IMR-90 (cell line): ENCODE data around the gene AHCYL2. TPM values are rescaled to one million over a fixed set of nuclear protein-coding genes. Genes with fewer than 3 reads are reported as not detected.

Experiments
- ATAC-seq: fragments of 200-7000 bp; cut with Tn5 transposase; 2 replicates; pipeline ENCODE4 v1.9.1; 2020; ENCODE audit warnings: low read depth, mild to moderate bottlenecking, moderate library complexity
- BruUV-seq: library from RNA; stranded (reverse); fragments of 400-500 nt; replicated peaks from 2 replicates; lab custom pipeline; 2021; lab: Mats Ljungman, UMichigan
- CTCF ChIA-PET: fragments of 300-600 bp; formaldehyde crosslinking; extraction: SDS; loops from one replicate; lab custom pipeline; 2021; ENCODE audit warnings: antibody characterized with exemption; lab: Yijun Ruan, JAX
- POLR2A ChIA-PET: fragments of 300-600 bp; sonication (Branson Sonifier 250); formaldehyde crosslinking; loops from one replicate; lab custom pipeline; 2022; ENCODE audit warnings: antibody characterized with exemption; ENCODE audit not compliant: unreplicated experiment; lab: Charles Lee
- DNase-seq: peaks from one replicate; pipeline ENCODE4 v3.0.0; 2013
- H2AFZ ChIP-seq: replicated peaks from 2 replicates; pipeline ENCODE3; 2013; ENCODE audit warnings: low read length, mild to moderate bottlenecking; ENCODE audit not compliant: poor library complexity
- H2AK5ac ChIP-seq: 2 replicates; pipeline ENCODE4 v1.6.1; 2013; ENCODE audit warnings: low read depth, low read length, inconsistent platforms
- H2AK9ac ChIP-seq: replicated peaks from 2 replicates; pipeline ENCODE3; 2013; ENCODE audit warnings: mild to moderate bottlenecking, low read depth, low read length, moderate library complexity; ENCODE audit not compliant: poor library complexity
- H2BK120ac ChIP-seq: 2 replicates; pipeline ENCODE4 v1.6.1; 2013; ENCODE audit warnings: low read depth, low read length, inconsistent platforms
- H2BK15ac ChIP-seq: 3 replicates; pipeline ENCODE4 v1.6.1; 2013; ENCODE audit warnings: low read depth, low read length, inconsistent platforms
- H2BK20ac ChIP-seq: 2 replicates; pipeline ENCODE4 v1.6.1; 2013; ENCODE audit warnings: low read depth, mild to moderate bottlenecking, inconsistent platforms, low read length, moderate library complexity
- H2BK5ac ChIP-seq: 2 replicates; pipeline ENCODE4 v1.6.1; 2013; ENCODE audit warnings: mild to moderate bottlenecking, low read depth, low read length, inconsistent platforms; ENCODE audit not compliant: poor library complexity, severe bottlenecking
- H3K14ac ChIP-seq: replicated peaks from 2 replicates; pipeline ENCODE4 v1.6.1; 2013; ENCODE audit warnings: low read depth, low read length, inconsistent platforms
- H3K18ac ChIP-seq: 2 replicates; pipeline ENCODE4 v1.6.1; 2013; ENCODE audit warnings: low read depth, low read length, control low read depth
- H3K23ac ChIP-seq: 2 replicates; pipeline ENCODE4 v1.6.1; 2013; ENCODE audit warnings: low read depth, low read length, inconsistent platforms
- H3K27ac ChIP-seq: 2 replicates; pipeline ENCODE4 v1.5.1; 2013; ENCODE audit warnings: mild to moderate bottlenecking, control low read depth, low read length; ENCODE audit not compliant: insufficient read depth
- H3K27me3 ChIP-seq: 2 replicates; pipeline ENCODE4 v1.6.1; 2013; ENCODE audit warnings: low read length; ENCODE audit not compliant: control insufficient read depth, insufficient read depth
- H3K36me3 ChIP-seq: 2 replicates; pipeline ENCODE4 v1.6.1; 2013; ENCODE audit warnings: low read length, mixed read lengths; ENCODE audit not compliant: control insufficient read depth, insufficient read depth
- H3K4ac ChIP-seq: 2 replicates; pipeline ENCODE4 v1.6.1; 2013; ENCODE audit warnings: low read depth, low read length, inconsistent platforms
- H3K4me1 ChIP-seq: 2 replicates; pipeline ENCODE4 v1.6.1; 2013; ENCODE audit warnings: low read length, mixed read lengths; ENCODE audit not compliant: control insufficient read depth, insufficient read depth
- H3K4me2 ChIP-seq: 2 replicates; pipeline ENCODE4 v1.6.1; 2013; ENCODE audit warnings: low read depth, mild to moderate bottlenecking, control low read depth, low read length, moderate library complexity
- H3K4me3 ChIP-seq: 2 replicates; pipeline ENCODE4 v1.5.1; 2013; ENCODE audit warnings: low read depth, mild to moderate bottlenecking, control low read depth, low read length, moderate library complexity; ENCODE audit not compliant: insufficient read depth
- H3K56ac ChIP-seq: 2 replicates; pipeline ENCODE4 v1.6.1; 2013; ENCODE audit warnings: low read length, inconsistent platforms; ENCODE audit not compliant: insufficient read depth; ENCODE audit errors: extremely low read depth
- H3K79me1 ChIP-seq, 2 experiments: 2 replicates each; pipeline ENCODE4 v1.6.1; 2013; ENCODE audit warnings: low read length in 2 of 2, inconsistent platforms in 1 of 2, low read depth in 1 of 2
- H3K9ac ChIP-seq: 2 replicates; pipeline ENCODE4 v1.6.1; 2013; ENCODE audit warnings: low read depth, low read length, control low read depth
- H3K9me1 ChIP-seq: 2 replicates; pipeline ENCODE4 v1.6.1; 2013; ENCODE audit warnings: low read length, inconsistent platforms; ENCODE audit not compliant: insufficient read depth
- H3K9me3 ChIP-seq: 2 replicates; pipeline ENCODE4 v1.6.1; 2013; ENCODE audit warnings: low read length; ENCODE audit not compliant: control insufficient read depth, insufficient read depth
- H4K20me1 ChIP-seq: 2 replicates; pipeline ENCODE4 v1.6.1; 2013; ENCODE audit warnings: low read length, inconsistent platforms; ENCODE audit not compliant: insufficient read depth
- H4K5ac ChIP-seq: 2 replicates; pipeline ENCODE4 v1.6.1; 2013; ENCODE audit warnings: mild to moderate bottlenecking, low read depth, low read length, control low read depth
- H4K8ac ChIP-seq, 2 experiments: 2 replicates each; pipeline ENCODE4 v1.6.1; 2013; ENCODE audit warnings: low read depth in 2 of 2, low read length in 2 of 2, control low read depth in 1 of 2, inconsistent platforms in 1 of 2
- H4K91ac ChIP-seq: 2 replicates; pipeline ENCODE4 v1.6.1; 2013; ENCODE audit warnings: low read depth, low read length, inconsistent platforms; ENCODE audit not compliant: insufficient read depth
- BHLHE40 ChIP-seq: fragments of 150-350 bp; IDR thresholded peaks from 2 replicates; pipeline ENCODE4 v1.6.1; 2016; ENCODE audit warnings: mild to moderate bottlenecking, low read depth, low read length
- CEBPB ChIP-seq: IDR thresholded peaks from 2 replicates; pipeline ENCODE4 v1.6.1; 2012; ENCODE audit warnings: low read depth, low read length, improper control_type of control experiment
- CHD1 ChIP-seq: IDR thresholded peaks from 2 replicates; pipeline ENCODE4 v1.6.1; 2012; ENCODE audit warnings: low read depth, low read length, improper control_type of control experiment
- CTCF ChIP-seq: conservative IDR thresholded peaks from 2 replicates; pipeline ENCODE4 v1.5.1; 2012; ENCODE audit warnings: mild to moderate bottlenecking, low read depth, low read length, improper control_type of control experiment
- ELK1 ChIP-seq: fragments of 150-350 bp; IDR thresholded peaks from 2 replicates; pipeline ENCODE4 v1.6.1; 2016; ENCODE audit warnings: low read depth, mild to moderate bottlenecking, low read length, moderate library complexity, borderline replicate concordance
- FOS ChIP-seq: fragments of 150-350 bp; IDR thresholded peaks from 2 replicates; pipeline ENCODE4 v1.6.1; 2016; ENCODE audit warnings: low read depth, low read length
- MAFK ChIP-seq: IDR thresholded peaks from 2 replicates; pipeline ENCODE4 v1.6.1; 2012; ENCODE audit warnings: low read depth, low read length, improper control_type of control experiment
- MAZ ChIP-seq: IDR thresholded peaks from 2 replicates; pipeline ENCODE4 v1.6.1; 2012; ENCODE audit warnings: low read depth, mild to moderate bottlenecking, low read length, improper control_type of control experiment, moderate library complexity, borderline replicate concordance
- MXI1 ChIP-seq: IDR thresholded peaks from 2 replicates; pipeline ENCODE4 v1.6.1; 2012; ENCODE audit warnings: low read depth, mild to moderate bottlenecking, low read length, moderate library complexity, borderline replicate concordance
- NFE2L2 ChIP-seq: fragments of 150-350 bp; IDR thresholded peaks from 2 replicates; pipeline ENCODE4 v1.6.1; 2016; ENCODE audit warnings: low read depth, mild to moderate bottlenecking, low read length
- POLR2A ChIP-seq: IDR thresholded peaks from 2 replicates; pipeline ENCODE4 v1.6.1; 2012; ENCODE audit warnings: mild to moderate bottlenecking, low read depth, low read length
- RAD21 ChIP-seq: IDR thresholded peaks from 2 replicates; pipeline ENCODE4 v1.6.1; 2012; ENCODE audit warnings: low read length, improper control_type of control experiment
- RFX5 ChIP-seq: IDR thresholded peaks from 2 replicates; pipeline ENCODE4 v1.8.0; 2012; ENCODE audit warnings: low read depth, mild to moderate bottlenecking, low read length, moderate library complexity
- SMC3 ChIP-seq: fragments of 150-350 bp; IDR thresholded peaks from 2 replicates; pipeline ENCODE4 v1.6.1; 2016; ENCODE audit warnings: low read depth, mild to moderate bottlenecking, antibody characterized with exemption, low read length, moderate library complexity
- USF2 ChIP-seq: fragments of 150-350 bp; IDR thresholded peaks from 2 replicates; pipeline ENCODE4 v1.6.1; 2017; ENCODE audit warnings: mild to moderate bottlenecking, antibody characterized with exemption, low read length, low read depth
- WGBS, 2 experiments: methylation state at CpG; one replicate each; pipeline versions ENCODE4 v1.1.5 to v1.1.7; 2013; ENCODE audit warnings: missing lambda C conversion rate in 2 of 2; ENCODE audit not compliant: insufficient read length in 1 of 2; ENCODE audit errors: extremely low coverage in 2 of 2; 5-methylcytosine and 5-hydroxymethylcytosine counted together
- dilution Hi-C: fragments of 300-500 bp; cut with HindIII; formaldehyde crosslinking; loops from one replicate; pipeline ENCODE4 v1.14.3; 2018; ENCODE audit warnings: low sequenced_read_pairs; ENCODE audit not compliant: unreplicated experiment
- in situ Hi-C: fragments of 300-500 bp; cut with MboI; formaldehyde crosslinking; loops from 3 replicates; pipeline ENCODE4 v1.14.3; 2019; ENCODE audit warnings: low sequenced_read_pairs, inconsistent platforms, mixed read lengths
- intact Hi-C: fragments of 100-400 bp; cut with micrococcal nuclease; formaldehyde crosslinking; loops from 2 replicates; pipeline ENCODE4 v1.10.0; 2022
- polyA plus RNA-seq, 3 experiments: library from polyadenylated mRNA; depleted of rRNA; stranded (reverse); fragments of >200 nt; gene quantifications; 2 replicates each; pipeline ENCODE4 v1.2.3, GENCODE V29; 2012; ENCODE audit warnings: low replicate concordance in 1 of 3
- total RNA-seq: library from RNA; depleted of rRNA; stranded (reverse); fragments of >200 nt; gene quantifications from 2 replicates; pipeline ENCODE4 v1.2.3, GENCODE V29; 2012

AHCYL2 gene
- total and polyA plus RNA-seq, 2 of the 4 experiments (the other 2 are of a cell fraction): 5.7 to 7.6 TPM

DNA sequence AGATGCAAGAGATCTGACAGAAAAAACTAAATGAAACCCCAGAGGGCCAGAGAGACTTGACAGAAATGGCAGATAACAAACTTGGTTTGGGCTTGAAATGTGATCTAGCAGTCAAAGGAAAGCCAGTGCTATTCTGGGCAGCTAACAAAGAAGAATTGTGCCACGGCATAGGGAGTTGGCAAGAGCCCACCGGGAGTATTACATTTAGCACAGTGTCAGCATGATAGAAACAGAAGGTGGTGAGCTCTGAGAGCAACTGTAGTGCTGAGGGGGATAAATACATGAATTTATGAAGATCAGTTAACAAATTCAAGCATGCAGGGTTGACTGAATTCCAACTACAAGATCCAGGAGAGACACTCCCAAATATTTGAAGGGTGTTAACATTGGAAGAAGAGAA, 91.1 kb downstream of the AHCYL2 start:
- H4K5ac ChIP-seq: no peak overlapping the region
- WGBS, 2 experiments: 60% methylated on average over 1 of the region's 2 CpGs; no CpG with 5 or more reads in 1 of the 2 experiments
- ChIA-PET CTCF (no interaction called here), POLR2A (no interaction called here)
- H3K4me1 ChIP-seq: no peaks in the 10 kb centered on the region
- H3K4me2 ChIP-seq: no peak overlapping the region
- no peaks in the 10 kb centered on the region for H3K9me1 ChIP-seq
- dilution Hi-C loops (no loop called here), in situ Hi-C loops (no loop called here), intact Hi-C loops (loop anchor here (5.0 kb wide), 1 partner anchor 34 kb away; no protein-coding TSS in a partner anchor)
- ATAC-seq (no peak), DNase-seq (no peak)
- H4K91ac ChIP-seq: no peak overlapping the region
- no peak overlapping the region for H3K4me3 ChIP-seq
- H2AK5ac ChIP-seq: no peak overlapping the region
- no peak overlapping the region for H2AFZ ChIP-seq
- no peak overlapping the region for H2AK9ac ChIP-seq
- H3K14ac ChIP-seq: no peak overlapping the region
- H2BK5ac ChIP-seq: no peak overlapping the region
- no peaks in the 10 kb centered on the region for H3K79me1 ChIP-seq
- H4K20me1 ChIP-seq: no peaks in the 10 kb centered on the region
- H3K27ac ChIP-seq: no peak overlapping the region
- H2BK15ac ChIP-seq: no peak overlapping the region
- no peak overlapping the region for H3K56ac ChIP-seq
- H3K9ac ChIP-seq: no peak overlapping the region
- no peaks in the 10 kb centered on the region for H3K9me3 ChIP-seq
- H4K8ac ChIP-seq: no peak overlapping the region
- H3K4ac ChIP-seq: no peak overlapping the region
- no peak overlapping the region for H3K23ac ChIP-seq
- no TSS peak for BruUV-seq
- H2BK120ac ChIP-seq: no peak overlapping the region
- no peak overlapping the region for H3K18ac ChIP-seq
- H3K27me3 ChIP-seq: no peaks in the 10 kb centered on the region
- H2BK20ac ChIP-seq: no peak overlapping the region
- TF ChIP-seq CHD1 (no peak), ELK1 (no peak), SMC3 (no peak), MAZ (no peak), BHLHE40 (no peak), USF2 (no peak), POLR2A (no peak), RFX5 (no peak), CEBPB (no peak), FOS (no peak), RAD21 (no peak), MAFK (no peak), MXI1 (no peak), NFE2L2 (no peak), CTCF (no peak)
- H3K36me3 ChIP-seq: no peaks in the 10 kb centered on the region
